ENCODE data around the gene SPTBN5. TPM values are rescaled to one million over a fixed set of nuclear protein-coding genes. Genes with fewer than 3 reads are reported as not detected.

Gene SPTBN5
- total and polyA plus RNA-seq, 2 experiments from 2014 or later = 0.57 to 1.1 TPM

DNA sequence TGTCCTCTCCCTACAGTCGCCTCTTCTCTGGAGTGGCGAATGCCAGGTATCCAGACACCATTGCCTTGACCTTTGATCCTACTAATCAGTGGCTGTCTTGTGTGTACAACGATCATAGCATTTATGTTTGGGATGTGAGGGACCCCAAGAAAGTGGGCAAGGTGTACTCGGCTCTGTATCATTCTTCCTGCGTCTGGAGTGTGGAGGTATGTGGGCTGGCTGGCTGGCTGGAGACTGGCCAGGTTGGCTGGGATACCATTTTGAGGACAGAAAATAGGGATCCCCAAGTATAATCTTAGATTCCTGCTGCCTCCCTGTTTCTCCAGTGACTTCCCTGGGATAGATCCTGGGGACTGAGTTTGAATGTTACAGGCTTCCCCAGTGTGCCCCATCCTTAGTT is 79.3 kb downstream of the SPTBN5 start (continued):
- TF ChIP-seq, protein P1, sequence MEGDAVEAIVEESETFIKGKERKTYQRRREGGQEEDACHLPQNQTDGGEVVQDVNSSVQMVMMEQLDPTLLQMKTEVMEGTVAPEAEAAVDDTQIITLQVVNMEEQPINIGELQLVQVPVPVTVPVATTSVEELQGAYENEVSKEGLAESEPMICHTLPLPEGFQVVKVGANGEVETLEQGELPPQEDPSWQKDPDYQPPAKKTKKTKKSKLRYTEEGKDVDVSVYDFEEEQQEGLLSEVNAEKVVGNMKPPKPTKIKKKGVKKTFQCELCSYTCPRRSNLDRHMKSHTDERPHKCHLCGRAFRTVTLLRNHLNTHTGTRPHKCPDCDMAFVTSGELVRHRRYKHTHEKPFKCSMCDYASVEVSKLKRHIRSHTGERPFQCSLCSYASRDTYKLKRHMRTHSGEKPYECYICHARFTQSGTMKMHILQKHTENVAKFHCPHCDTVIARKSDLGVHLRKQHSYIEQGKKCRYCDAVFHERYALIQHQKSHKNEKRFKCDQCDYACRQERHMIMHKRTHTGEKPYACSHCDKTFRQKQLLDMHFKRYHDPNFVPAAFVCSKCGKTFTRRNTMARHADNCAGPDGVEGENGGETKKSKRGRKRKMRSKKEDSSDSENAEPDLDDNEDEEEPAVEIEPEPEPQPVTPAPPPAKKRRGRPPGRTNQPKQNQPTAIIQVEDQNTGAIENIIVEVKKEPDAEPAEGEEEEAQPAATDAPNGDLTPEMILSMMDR (conservative IDR thresholded peaks at IDR 0.05; ENCODE audit: low read depth in 2 of 2) = no peak
- TF ChIP-seq CREB1 (CRISPR knock-in tag; IDR thresholded peaks at IDR 0.05; ENCODE audit: low read depth) (no peak), ZNF114 (CRISPR knock-in tag; IDR thresholded peaks at IDR 0.05) (no peak)

DNA sequence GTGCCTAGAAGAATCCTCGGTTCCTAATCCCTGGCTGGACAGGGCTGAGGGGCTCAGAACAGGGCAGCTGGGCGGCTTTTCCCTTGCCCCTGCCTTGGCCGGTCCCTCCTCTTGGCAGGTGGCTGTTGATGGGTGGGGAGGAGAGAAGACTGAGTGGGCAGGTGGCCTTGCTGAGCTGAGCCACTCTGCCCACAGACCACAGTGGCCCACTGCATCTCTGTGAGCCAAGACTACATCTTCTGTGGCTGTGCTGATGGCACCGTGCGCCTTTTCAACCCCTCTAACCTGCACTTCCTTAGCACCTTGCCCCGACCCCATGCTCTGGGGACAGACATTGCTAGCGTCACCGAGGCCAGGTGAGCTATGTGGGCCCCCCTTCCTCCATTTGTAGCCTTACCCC is 80.4 kb downstream of the SPTBN5 start:
- Histone ChIP-seq H2AFZ (no peak overlapping the region), H3K27me3 (ENCODE audit: insufficient read depth) (no peaks in the 10 kb centered on the region), H3K4me1 (ENCODE audit: insufficient read depth) (no peaks in the 10 kb centered on the region), H3K27ac (ENCODE audit: low read depth) (no peak overlapping the region), H3K4me3 (no peak overlapping the region), H3K79me2 (replicated peaks; ENCODE audit: insufficient read depth) (no peaks in the 10 kb centered on the region), H3K36me3 (ENCODE audit: insufficient read depth) (no peaks in the 10 kb centered on the region), H3F3A (replicated peaks; ENCODE audit: low read depth) (no peaks in the 10 kb centered on the region), H3K9me2 (ENCODE audit: insufficient read depth) (no peaks in the 10 kb centered on the region), H3K4me2 (no peak overlapping the region), H4K20me1 (replicated peaks; ENCODE audit: insufficient read depth) (no peaks in the 10 kb centered on the region)
- Mint-ChIP-seq H3K36me3 (ENCODE audit: low read depth) (no peaks in the 10 kb centered on the region; the same call in 2 of the 3 replicates), H3K27ac (peak overlapping the region; percentile 60), H3K27me3 (ENCODE audit: insufficient read depth, low read depth, poor library complexity) (peaks cover 4% of the 10 kb centered on the region), H3K4me3 (no peak overlapping the region), H3K4me1 (peaks cover 9% of the 10 kb centered on the region; the same call in 2 of the 3 replicates), H3K9me3 (no peaks in the 10 kb centered on the region; the same call in 2 of the 3 replicates)
- DNase-seq (ENCODE audit: low spot score) (no peak), ATAC-seq (no peak)
- TF ChIP-seq, protein P2, sequence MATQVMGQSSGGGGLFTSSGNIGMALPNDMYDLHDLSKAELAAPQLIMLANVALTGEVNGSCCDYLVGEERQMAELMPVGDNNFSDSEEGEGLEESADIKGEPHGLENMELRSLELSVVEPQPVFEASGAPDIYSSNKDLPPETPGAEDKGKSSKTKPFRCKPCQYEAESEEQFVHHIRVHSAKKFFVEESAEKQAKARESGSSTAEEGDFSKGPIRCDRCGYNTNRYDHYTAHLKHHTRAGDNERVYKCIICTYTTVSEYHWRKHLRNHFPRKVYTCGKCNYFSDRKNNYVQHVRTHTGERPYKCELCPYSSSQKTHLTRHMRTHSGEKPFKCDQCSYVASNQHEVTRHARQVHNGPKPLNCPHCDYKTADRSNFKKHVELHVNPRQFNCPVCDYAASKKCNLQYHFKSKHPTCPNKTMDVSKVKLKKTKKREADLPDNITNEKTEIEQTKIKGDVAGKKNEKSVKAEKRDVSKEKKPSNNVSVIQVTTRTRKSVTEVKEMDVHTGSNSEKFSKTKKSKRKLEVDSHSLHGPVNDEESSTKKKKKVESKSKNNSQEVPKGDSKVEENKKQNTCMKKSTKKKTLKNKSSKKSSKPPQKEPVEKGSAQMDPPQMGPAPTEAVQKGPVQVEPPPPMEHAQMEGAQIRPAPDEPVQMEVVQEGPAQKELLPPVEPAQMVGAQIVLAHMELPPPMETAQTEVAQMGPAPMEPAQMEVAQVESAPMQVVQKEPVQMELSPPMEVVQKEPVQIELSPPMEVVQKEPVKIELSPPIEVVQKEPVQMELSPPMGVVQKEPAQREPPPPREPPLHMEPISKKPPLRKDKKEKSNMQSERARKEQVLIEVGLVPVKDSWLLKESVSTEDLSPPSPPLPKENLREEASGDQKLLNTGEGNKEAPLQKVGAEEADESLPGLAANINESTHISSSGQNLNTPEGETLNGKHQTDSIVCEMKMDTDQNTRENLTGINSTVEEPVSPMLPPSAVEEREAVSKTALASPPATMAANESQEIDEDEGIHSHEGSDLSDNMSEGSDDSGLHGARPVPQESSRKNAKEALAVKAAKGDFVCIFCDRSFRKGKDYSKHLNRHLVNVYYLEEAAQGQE (IDR thresholded peaks at IDR 0.05; ENCODE audit: unreplicated experiment) = no peak
- no peak for TF ChIP-seq CREB1 (CRISPR knock-in tag; IDR thresholded peaks at IDR 0.05; ENCODE audit: low read depth)

DNA sequence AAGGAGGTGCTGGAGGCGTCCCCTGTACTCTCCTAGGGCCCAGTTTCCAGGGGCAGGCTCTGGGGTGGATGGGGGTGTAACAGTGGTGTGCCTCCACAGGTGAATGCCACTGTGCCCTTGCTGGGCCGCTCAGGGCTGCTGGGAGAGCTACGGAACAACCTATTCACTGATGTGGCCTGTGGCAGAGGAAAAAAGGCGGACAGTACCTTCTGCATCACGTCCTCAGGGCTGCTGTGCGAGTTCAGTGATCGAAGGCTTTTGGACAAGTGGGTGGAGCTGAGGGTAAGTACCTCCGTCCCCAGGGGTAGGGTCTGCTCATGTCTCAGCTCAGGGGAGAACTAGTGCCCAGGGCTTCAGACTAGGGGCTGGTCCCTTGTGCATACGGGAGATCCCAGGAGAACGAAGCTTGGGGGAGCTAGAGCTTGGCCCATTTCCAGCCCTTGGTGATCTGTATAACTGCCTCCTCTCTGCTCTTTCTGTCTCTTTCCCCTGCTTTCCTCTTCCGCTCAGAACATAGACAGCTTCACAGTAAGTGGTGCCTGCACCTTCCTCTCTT is 81.0 kb downstream of the SPTBN5 start:
- H3F3A ChIP-seq (replicated peaks; ENCODE audit: low read depth) = no peaks in the 10 kb centered on the region
- Mint-ChIP-seq H3K27me3 (ENCODE audit: insufficient read depth, low read depth, poor library complexity) (peaks cover 4% of the 10 kb centered on the region), H3K36me3 (ENCODE audit: low read depth) (no peaks in the 10 kb centered on the region; the same call in 2 of the 3 replicates), H3K4me1 (peaks cover 9% of the 10 kb centered on the region; the same call in 2 of the 3 replicates), H3K4me3 (no peak overlapping the region), H3K9me3 (no peaks in the 10 kb centered on the region; the same call in 2 of the 3 replicates), H3K27ac (no peak overlapping the region; the same call in 1 of the 2 replicates)
- no peaks in the 10 kb centered on the region for H3K9me2 ChIP-seq (ENCODE audit: insufficient read depth)
- H2AFZ ChIP-seq = no peak overlapping the region
- no peak for ATAC-seq
- H4K20me1 ChIP-seq (replicated peaks; ENCODE audit: insufficient read depth) = no peaks in the 10 kb centered on the region
- no peaks in the 10 kb centered on the region for H3K79me2 ChIP-seq (replicated peaks; ENCODE audit: insufficient read depth)
- no peak overlapping the region for H3K4me2 ChIP-seq
- H3K4me1 ChIP-seq (ENCODE audit: insufficient read depth) = no peaks in the 10 kb centered on the region
- no peaks in the 10 kb centered on the region for H3K36me3 ChIP-seq (ENCODE audit: insufficient read depth)
- H3K4me3 ChIP-seq = no peak overlapping the region
- no peak for DNase-seq (ENCODE audit: low spot score)
- no peaks in the 10 kb centered on the region for H3K27me3 ChIP-seq (ENCODE audit: insufficient read depth)
- no peak overlapping the region for H3K27ac ChIP-seq (ENCODE audit: low read depth)
- TF ChIP-seq CREB1 (CRISPR knock-in tag; IDR thresholded peaks at IDR 0.05; ENCODE audit: low read depth) (no peak), EZH2phosphoT487 (IDR thresholded peaks at IDR 0.05; ENCODE audit: unreplicated experiment) (no peak), ZNF114 (CRISPR knock-in tag; IDR thresholded peaks at IDR 0.05) (no peak), POLR2AphosphoS5 (IDR thresholded peaks at IDR 0.05; ENCODE audit: low read depth) (no peak), JUNB (IDR thresholded peaks at IDR 0.05; ENCODE audit: unreplicated experiment) (no peak)
- TF ChIP-seq, protein P3, sequence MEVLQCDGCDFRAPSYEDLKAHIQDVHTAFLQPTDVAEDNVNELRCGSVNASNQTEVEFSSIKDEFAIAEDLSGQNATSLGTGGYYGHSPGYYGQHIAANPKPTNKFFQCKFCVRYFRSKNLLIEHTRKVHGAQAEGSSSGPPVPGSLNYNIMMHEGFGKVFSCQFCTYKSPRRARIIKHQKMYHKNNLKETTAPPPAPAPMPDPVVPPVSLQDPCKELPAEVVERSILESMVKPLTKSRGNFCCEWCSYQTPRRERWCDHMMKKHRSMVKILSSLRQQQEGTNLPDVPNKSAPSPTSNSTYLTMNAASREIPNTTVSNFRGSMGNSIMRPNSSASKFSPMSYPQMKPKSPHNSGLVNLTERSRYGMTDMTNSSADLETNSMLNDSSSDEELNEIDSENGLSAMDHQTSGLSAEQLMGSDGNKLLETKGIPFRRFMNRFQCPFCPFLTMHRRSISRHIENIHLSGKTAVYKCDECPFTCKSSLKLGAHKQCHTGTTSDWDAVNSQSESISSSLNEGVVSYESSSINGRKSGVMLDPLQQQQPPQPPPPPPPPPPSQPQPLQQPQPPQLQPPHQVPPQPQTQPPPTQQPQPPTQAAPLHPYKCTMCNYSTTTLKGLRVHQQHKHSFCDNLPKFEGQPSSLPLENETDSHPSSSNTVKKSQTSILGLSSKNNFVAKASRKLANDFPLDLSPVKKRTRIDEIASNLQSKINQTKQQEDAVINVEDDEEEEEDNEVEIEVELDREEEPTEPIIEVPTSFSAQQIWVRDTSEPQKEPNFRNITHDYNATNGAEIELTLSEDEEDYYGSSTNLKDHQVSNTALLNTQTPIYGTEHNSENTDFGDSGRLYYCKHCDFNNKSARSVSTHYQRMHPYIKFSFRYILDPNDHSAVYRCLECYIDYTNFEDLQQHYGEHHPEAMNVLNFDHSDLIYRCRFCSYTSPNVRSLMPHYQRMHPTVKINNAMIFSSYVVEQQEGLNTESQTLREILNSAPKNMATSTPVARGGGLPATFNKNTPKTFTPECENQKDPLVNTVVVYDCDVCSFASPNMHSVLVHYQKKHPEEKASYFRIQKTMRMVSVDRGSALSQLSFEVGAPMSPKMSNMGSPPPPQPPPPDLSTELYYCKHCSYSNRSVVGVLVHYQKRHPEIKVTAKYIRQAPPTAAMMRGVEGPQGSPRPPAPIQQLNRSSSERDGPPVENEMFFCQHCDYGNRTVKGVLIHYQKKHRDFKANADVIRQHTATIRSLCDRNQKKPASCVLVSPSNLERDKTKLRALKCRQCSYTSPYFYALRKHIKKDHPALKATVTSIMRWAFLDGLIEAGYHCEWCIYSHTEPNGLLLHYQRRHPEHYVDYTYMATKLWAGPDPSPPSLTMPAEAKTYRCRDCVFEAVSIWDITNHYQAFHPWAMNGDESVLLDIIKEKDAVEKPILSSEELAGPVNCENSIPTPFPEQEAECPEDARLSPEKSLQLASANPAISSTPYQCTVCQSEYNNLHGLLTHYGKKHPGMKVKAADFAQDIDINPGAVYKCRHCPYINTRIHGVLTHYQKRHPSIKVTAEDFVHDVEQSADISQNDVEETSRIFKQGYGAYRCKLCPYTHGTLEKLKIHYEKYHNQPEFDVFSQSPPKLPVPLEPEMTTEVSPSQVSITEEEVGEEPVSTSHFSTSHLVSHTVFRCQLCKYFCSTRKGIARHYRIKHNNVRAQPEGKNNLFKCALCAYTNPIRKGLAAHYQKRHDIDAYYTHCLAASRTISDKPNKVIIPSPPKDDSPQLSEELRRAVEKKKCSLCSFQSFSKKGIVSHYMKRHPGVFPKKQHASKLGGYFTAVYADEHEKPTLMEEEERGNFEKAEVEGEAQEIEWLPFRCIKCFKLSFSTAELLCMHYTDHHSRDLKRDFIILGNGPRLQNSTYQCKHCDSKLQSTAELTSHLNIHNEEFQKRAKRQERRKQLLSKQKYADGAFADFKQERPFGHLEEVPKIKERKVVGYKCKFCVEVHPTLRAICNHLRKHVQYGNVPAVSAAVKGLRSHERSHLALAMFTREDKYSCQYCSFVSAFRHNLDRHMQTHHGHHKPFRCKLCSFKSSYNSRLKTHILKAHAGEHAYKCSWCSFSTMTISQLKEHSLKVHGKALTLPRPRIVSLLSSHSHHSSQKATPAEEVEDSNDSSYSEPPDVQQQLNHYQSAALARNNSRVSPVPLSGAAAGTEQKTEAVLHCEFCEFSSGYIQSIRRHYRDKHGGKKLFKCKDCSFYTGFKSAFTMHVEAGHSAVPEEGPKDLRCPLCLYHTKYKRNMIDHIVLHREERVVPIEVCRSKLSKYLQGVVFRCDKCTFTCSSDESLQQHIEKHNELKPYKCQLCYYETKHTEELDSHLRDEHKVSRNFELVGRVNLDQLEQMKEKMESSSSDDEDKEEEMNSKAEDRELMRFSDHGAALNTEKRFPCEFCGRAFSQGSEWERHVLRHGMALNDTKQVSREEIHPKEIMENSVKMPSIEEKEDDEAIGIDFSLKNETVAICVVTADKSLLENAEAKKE (CRISPR knock-in tag; IDR thresholded peaks at IDR 0.05) = no peak
